ENCODE results near the gene MYT1.

DNA sequence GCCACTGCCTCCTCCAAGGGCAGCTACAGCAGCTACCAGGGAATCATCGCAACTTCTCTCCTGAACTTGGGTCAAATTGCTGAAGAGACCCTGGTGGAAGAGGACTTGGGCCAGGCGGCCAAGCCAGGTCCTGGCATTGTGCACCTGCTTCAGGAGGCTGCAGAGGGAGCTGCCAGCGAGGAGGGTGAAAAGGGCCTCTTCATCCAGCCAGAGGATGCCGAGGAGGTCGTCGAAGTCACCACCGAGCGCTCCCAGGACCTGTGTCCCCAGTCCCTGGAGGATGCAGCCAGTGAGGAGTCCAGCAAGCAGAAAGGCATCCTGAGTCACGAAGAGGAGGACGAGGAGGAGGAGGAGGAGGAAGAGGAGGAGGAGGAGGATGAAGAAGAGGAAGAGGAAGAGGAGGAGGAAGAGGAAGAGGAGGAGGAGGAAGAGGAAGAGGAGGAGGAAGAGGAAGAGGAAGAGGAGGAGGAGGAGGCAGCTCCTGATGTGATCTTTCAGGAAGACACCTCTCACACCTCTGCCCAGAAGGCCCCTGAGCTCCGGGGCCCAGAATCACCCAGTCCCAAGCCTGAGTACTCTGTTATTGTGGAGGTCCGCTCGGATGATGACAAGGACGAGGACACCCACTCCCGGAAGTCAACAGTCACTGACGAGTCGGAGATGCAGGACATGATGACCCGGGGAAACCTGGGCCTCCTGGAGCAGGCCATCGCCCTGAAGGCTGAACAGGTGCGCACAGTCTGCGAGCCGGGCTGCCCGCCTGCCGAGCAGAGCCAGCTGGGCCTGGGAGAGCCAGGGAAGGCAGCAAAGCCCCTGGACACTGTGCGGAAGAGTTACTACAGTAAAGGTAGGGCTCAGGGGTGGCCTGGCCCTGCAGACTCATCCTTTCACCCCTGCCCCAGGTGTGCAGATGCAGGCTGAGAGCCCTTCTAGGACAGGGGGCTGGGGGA is 43.7 kb downstream of the MYT1 start:
- no peak for TF ChIP-seq CTCF (IDR thresholded peaks at IDR 0.05)
- TF ChIP-seq POLR2A (IDR thresholded peaks at IDR 0.05): no peak
